ENCODE measurements around the gene RNF126.

GRCh38 chr19:615619-616018, 47.4 kb downstream of the RNF126 start:
- TF ChIP-seq, protein P1, sequence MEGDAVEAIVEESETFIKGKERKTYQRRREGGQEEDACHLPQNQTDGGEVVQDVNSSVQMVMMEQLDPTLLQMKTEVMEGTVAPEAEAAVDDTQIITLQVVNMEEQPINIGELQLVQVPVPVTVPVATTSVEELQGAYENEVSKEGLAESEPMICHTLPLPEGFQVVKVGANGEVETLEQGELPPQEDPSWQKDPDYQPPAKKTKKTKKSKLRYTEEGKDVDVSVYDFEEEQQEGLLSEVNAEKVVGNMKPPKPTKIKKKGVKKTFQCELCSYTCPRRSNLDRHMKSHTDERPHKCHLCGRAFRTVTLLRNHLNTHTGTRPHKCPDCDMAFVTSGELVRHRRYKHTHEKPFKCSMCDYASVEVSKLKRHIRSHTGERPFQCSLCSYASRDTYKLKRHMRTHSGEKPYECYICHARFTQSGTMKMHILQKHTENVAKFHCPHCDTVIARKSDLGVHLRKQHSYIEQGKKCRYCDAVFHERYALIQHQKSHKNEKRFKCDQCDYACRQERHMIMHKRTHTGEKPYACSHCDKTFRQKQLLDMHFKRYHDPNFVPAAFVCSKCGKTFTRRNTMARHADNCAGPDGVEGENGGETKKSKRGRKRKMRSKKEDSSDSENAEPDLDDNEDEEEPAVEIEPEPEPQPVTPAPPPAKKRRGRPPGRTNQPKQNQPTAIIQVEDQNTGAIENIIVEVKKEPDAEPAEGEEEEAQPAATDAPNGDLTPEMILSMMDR (IDR thresholded peaks at IDR 0.05): no peak
- no peak for TF ChIP-seq REST (IDR thresholded peaks at IDR 0.05; ENCODE audit: insufficient read depth in 1 of 2, low read depth in 2 of 2, low read length in 1 of 2)

All from Panc1 (cell line).